NT2/D1 (cell line): ENCODE results near the gene IFNGR2.

Source experiments
- SUZ12 ChIP-seq: IDR thresholded peaks from 2 replicates; pipeline ENCODE4 v1.6.1; 2011; ENCODE audit not compliant: insufficient read length, insufficient read depth; ENCODE audit errors: extremely low read depth
- YY1 ChIP-seq: IDR thresholded peaks from 2 replicates; pipeline ENCODE4 v1.6.1; 2011; ENCODE audit not compliant: insufficient read length, insufficient read depth
- ZNF274 ChIP-seq: IDR thresholded peaks from 2 replicates; pipeline ENCODE4 v1.6.1; 2011; ENCODE audit warnings: mild to moderate bottlenecking, low read depth, low read length

- TF ChIP-seq ZNF274 (no peak), YY1 (no peak), SUZ12 (no peak)
These were observed 27.6 kb downstream of the IFNGR2 start for GRCh38 chr21:33430858-33431257.
